MM.1S (cell line): ENCODE results near the gene PIK3IP1.

Experiments used
- DNase-seq: peaks from one replicate; pipeline ENCODE4 v3.0.0-alpha.2; 2015
- H2AFZ ChIP-seq: fragments of 300-600 bp; sonication (generic); 2 replicates; pipeline ENCODE4 v1.6.0; 2016; ENCODE audit warnings: antibody characterized with exemption, low read length
- H3F3A ChIP-seq: fragments of 300-600 bp; sonication (generic); 2 replicates; pipeline ENCODE4 v1.6.1; 2016; ENCODE audit warnings: mild to moderate bottlenecking, antibody characterized with exemption, low read length, moderate library complexity, mixed read lengths; ENCODE audit not compliant: insufficient read depth
- H3K27ac ChIP-seq: fragments of 300-600 bp; sonication (generic); 2 replicates; pipeline ENCODE4 v1.5.1; 2016; ENCODE audit warnings: mild to moderate bottlenecking, low read length
- H3K27me3 ChIP-seq: fragments of 300-600 bp; sonication (generic); replicated peaks from 2 replicates; pipeline ENCODE4 v1.6.0; 2016; ENCODE audit warnings: low read length; ENCODE audit not compliant: insufficient read depth
- H3K36me3 ChIP-seq: fragments of 300-600 bp; sonication (generic); replicated peaks from 2 replicates; pipeline ENCODE4 v1.6.1; 2016; ENCODE audit warnings: mild to moderate bottlenecking, low read length, mixed read lengths; ENCODE audit not compliant: insufficient read depth
- H3K4me1 ChIP-seq: fragments of 300-600 bp; sonication (generic); 2 replicates; pipeline ENCODE4 v1.6.1; 2016; ENCODE audit warnings: low read length, mixed read lengths
- H3K4me2 ChIP-seq: fragments of 300-600 bp; sonication (generic); 2 replicates; pipeline ENCODE4 v1.6.0; 2016; ENCODE audit warnings: low read depth, low read length
- H3K4me3 ChIP-seq: fragments of 300-600 bp; sonication (generic); 2 replicates; pipeline ENCODE4 v1.5.1; 2016; ENCODE audit warnings: low read length, mixed read lengths
- H3K79me2 ChIP-seq: fragments of 300-600 bp; sonication (generic); 2 replicates; pipeline ENCODE4 v1.6.1; 2016; ENCODE audit warnings: mixed run types, low read length, mixed read lengths
- H3K9ac ChIP-seq: fragments of 300-600 bp; sonication (generic); 2 replicates; pipeline ENCODE4 v1.6.1; 2016; ENCODE audit warnings: low read length, mixed read lengths
- H3K9me2 ChIP-seq: fragments of 300-600 bp; sonication (generic); replicated peaks from 2 replicates; pipeline ENCODE4 v1.6.1; 2016; ENCODE audit warnings: mild to moderate bottlenecking, low read length, mixed read lengths; ENCODE audit not compliant: insufficient read depth
- H3K9me3 ChIP-seq: fragments of 300-600 bp; sonication (generic); replicated peaks from 2 replicates; pipeline ENCODE4 v1.6.1; 2016; ENCODE audit warnings: mild to moderate bottlenecking, low read length, mixed read lengths; ENCODE audit not compliant: insufficient read depth
- H4K20me1 ChIP-seq: fragments of 300-600 bp; sonication (generic); 2 replicates; pipeline ENCODE4 v1.6.1; 2016; ENCODE audit warnings: mild to moderate bottlenecking, low read length, moderate library complexity, mixed read lengths; ENCODE audit not compliant: insufficient read depth
- CTCF ChIP-seq: fragments of 300-600 bp; sonication (generic); IDR thresholded peaks from 2 replicates; pipeline ENCODE4 v1.5.1; 2016; ENCODE audit warnings: antibody characterized with exemption, low read length, mixed read lengths
- EZH2 ChIP-seq: fragments of 300-600 bp; sonication (generic); optimal IDR thresholded peaks from 2 replicates; pipeline ENCODE3; 2017; ENCODE audit warnings: low read depth, mild to moderate bottlenecking, antibody characterized with exemption, low read length, mixed read lengths
- EZH2phosphoT487 ChIP-seq: fragments of 300-600 bp; sonication (generic); IDR thresholded peaks from 2 replicates; pipeline ENCODE4 v1.6.1; 2018; ENCODE audit warnings: antibody characterized with exemption, low read length

The PIK3IP1 gene

DNA sequence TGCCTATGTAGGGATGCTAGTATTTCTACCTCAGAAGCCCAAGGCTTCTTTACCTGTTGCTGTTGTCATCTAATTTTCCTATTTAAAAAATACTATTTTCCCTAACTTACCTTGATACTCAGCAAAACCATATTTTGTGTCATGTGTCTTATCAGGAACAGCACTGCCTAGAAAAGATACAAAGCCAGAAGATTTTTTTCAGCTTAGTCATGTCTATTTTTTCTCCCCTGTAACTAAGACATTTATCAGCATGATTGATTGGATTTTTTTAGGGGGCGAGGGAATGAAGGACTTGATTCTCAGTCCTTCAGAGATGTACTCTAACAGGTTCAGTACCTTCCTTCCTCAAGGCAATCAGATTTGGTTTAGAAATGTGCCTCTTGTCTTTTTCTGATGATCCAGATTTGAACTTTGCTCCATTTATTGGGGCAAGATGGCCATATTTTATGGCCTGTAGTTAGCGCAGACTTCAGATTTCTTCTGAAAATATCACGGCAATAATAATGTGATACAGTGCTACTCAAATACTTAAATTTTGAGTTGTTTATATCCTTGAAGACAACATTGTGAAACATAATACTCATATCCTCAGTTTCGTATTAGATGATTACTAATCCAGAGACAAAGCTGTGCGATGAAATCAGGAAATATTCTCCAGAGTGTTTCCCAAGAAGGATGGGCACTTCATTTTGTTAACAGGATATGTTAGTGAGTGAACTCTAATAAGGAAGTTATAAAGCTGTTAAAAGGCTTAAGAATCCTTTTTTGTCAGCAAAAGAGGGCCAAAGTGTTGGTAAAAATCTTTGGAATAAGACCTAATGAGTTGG is 3.8 kb upstream of the PIK3IP1 start:
- H3K4me3 ChIP-seq: no peak overlapping the region
- H3K9me3 ChIP-seq: no peaks in the 10 kb centered on the region
- no peak overlapping the region for H3K9ac ChIP-seq
- no peaks in the 10 kb centered on the region for H3K9me2 ChIP-seq
- H3K27me3 ChIP-seq: no peaks in the 10 kb centered on the region
- no peak overlapping the region for H2AFZ ChIP-seq
- TF ChIP-seq CTCF (no peak), EZH2 (no peak), EZH2phosphoT487 (no peak)
- no peaks in the 10 kb centered on the region for H4K20me1 ChIP-seq
- H3K36me3 ChIP-seq: no peaks in the 10 kb centered on the region
- H3K27ac ChIP-seq: no peak overlapping the region
- H3F3A ChIP-seq: peaks cover 22% of the 10 kb centered on the region
- no peak overlapping the region for H3K4me2 ChIP-seq
- DNase-seq: no peak
- H3K4me1 ChIP-seq: peaks cover 17% of the 10 kb centered on the region
- H3K79me2 ChIP-seq: peaks cover 9% of the 10 kb centered on the region

DNA sequence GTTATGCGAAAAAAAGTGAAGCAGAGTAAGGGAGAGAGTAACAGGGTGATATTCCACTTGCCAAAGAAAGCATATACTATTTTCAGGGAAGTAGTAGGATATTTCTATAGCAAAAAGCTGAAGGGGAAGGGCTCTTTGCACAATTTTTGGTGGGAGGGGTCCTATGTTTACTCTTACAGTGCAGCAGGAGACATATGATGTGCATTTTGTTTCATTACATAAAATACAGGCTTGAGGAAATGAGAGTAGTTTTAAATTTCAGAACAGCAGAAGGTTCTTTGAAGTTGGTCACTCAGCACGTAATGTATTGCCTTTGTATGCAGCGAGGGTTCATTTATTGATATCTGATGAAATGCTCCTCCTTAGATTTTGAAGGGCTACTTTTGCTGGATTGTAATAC is 3.1 kb upstream of the PIK3IP1 start:
- peaks cover 24% of the 10 kb centered on the region for H3F3A ChIP-seq
- H3K79me2 ChIP-seq: peaks cover 12% of the 10 kb centered on the region
- H4K20me1 ChIP-seq: no peaks in the 10 kb centered on the region
- H3K4me2 ChIP-seq: no peak overlapping the region
- no peak overlapping the region for H3K4me3 ChIP-seq
- TF ChIP-seq EZH2 (no peak), CTCF (no peak), EZH2phosphoT487 (no peak)
- no peaks in the 10 kb centered on the region for H3K36me3 ChIP-seq
- no peak overlapping the region for H2AFZ ChIP-seq
- no peaks in the 10 kb centered on the region for H3K27me3 ChIP-seq
- no peaks in the 10 kb centered on the region for H3K9me3 ChIP-seq
- no peak overlapping the region for H3K27ac ChIP-seq
- H3K9me2 ChIP-seq: no peaks in the 10 kb centered on the region
- no peak overlapping the region for H3K9ac ChIP-seq
- H3K4me1 ChIP-seq: peaks cover 17% of the 10 kb centered on the region
- DNase-seq: no peak

DNA sequence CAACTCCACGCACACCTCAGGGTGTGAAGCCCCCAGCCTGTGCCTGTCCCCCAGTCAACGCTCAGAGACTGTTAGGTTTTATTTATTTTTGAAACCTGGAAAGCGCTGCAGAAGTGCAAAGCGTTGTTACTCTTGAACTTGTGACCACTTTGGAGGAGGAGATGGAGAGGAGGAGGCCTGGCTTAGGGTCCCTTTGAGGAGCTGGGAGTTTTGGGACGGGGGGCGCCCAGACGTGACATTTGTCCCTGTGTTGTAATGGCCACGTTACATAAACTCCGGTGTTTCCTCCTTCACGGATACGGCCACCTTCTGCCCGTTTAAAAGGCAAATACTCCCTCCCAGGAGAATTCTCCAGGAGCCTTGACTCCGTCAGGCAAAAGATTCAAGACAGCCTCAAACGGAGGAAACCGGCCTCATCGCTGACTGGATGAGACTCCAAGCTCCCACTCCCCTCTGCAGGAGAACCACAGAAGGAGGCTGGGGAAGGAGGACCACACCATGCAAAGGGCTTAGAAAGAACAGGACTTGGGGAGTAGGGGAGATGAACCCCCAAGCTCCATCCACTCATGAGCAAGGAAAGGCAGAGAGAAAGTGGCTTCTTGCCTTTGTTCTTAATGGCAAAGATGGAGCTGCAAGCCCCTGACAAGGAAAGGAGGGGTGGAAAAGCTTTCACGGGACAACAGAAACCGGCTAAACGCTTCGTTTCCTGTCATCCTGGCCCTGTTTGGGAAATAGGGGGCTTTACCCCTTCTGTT is 630 bp downstream of the PIK3IP1 start:
- Histone ChIP-seq H3K9me2 (no peaks in the 10 kb centered on the region), H3K9ac (peak overlapping the region; percentile 92), H3K79me2 (peaks cover 25% of the 10 kb centered on the region), H3K9me3 (no peaks in the 10 kb centered on the region), H3K27ac (peak overlapping the region; percentile 83; the same call in 1 of the 2 replicates), H3K4me3 (peak overlapping the region; percentile 71), H3K4me2 (peak overlapping the region; percentile 98), H3F3A (peaks cover 44% of the 10 kb centered on the region), H3K36me3 (no peaks in the 10 kb centered on the region), H2AFZ (peak overlapping the region; percentile 78), H4K20me1 (no peaks in the 10 kb centered on the region), H3K4me1 (peaks cover 42% of the 10 kb centered on the region), H3K27me3 (no peaks in the 10 kb centered on the region)
- peak; percentile 26 for DNase-seq
- no peak for TF ChIP-seq EZH2phosphoT487
- no peak for TF ChIP-seq CTCF
- TF ChIP-seq EZH2: no peak
